H1 (cell line): ENCODE results near the gene ZSWIM6. TPM values are rescaled to one million over a fixed set of nuclear protein-coding genes. Genes with fewer than 3 reads are reported as not detected.

Experiments
- CTCF ChIA-PET: fragments of 300-600 bp; sonication (Branson Sonifier 250); formaldehyde crosslinking; loops from one replicate; lab custom pipeline; 2021; ENCODE audit not compliant: partially characterized antibody; lab: Charles Lee
- POLR2A ChIA-PET: fragments of 300-600 bp; sonication (Branson Sonifier 250); formaldehyde crosslinking; loops from one replicate; lab custom pipeline; 2021; ENCODE audit warnings: inconsistent platforms; ENCODE audit not compliant: partially characterized antibody; lab: Charles Lee
- DNase-seq, 2 experiments: peaks; one replicate each; pipeline versions ENCODE4 v3.0.0 to v3.0.0-alpha.2; 2010 to 2022; ENCODE audit warnings: low spot score in 2 of 2, low read depth in 1 of 2, mixed read lengths in 1 of 2
- FAIRE-seq: peaks from 2 replicates; lab custom pipeline; 2011; peaks lifted over from hg19 to GRCh38; lab: Jason Lieb, UNC
- H2AFZ ChIP-seq: 2 replicates; pipeline ENCODE4 v1.8.1; 2012; ENCODE audit warnings: low read length, inconsistent platforms
- H2AK5ac ChIP-seq: 2 replicates; pipeline ENCODE4 v1.6.1; 2013; ENCODE audit warnings: low read depth, low read length
- H2BK120ac ChIP-seq: replicated peaks from 2 replicates; pipeline ENCODE3; 2013; ENCODE audit warnings: low read depth, low read length, inconsistent platforms
- H2BK12ac ChIP-seq: 2 replicates; pipeline ENCODE4 v1.6.1; 2013; ENCODE audit warnings: low read depth, low read length
- H2BK15ac ChIP-seq: 2 replicates; pipeline ENCODE4 v1.6.1; 2013; ENCODE audit warnings: low read length
- H2BK20ac ChIP-seq: 2 replicates; pipeline ENCODE4 v1.6.1; 2013; ENCODE audit warnings: low read length
- H2BK5ac ChIP-seq: 2 replicates; pipeline ENCODE4 v1.6.1; 2013; ENCODE audit warnings: low read depth, low read length
- H3K14ac ChIP-seq: 2 replicates; pipeline ENCODE4 v1.6.1; 2013; ENCODE audit warnings: inconsistent platforms; ENCODE audit not compliant: insufficient read length
- H3K18ac ChIP-seq: 2 replicates; pipeline ENCODE4 v1.6.1; 2013; ENCODE audit warnings: low read length; ENCODE audit errors: extremely low read depth
- H3K23ac ChIP-seq: 2 replicates; pipeline ENCODE4 v1.6.1; 2013; ENCODE audit warnings: inconsistent platforms; ENCODE audit not compliant: insufficient read length
- H3K23me2 ChIP-seq: 2 replicates; pipeline ENCODE4 v1.6.1; 2013; ENCODE audit warnings: low read depth, low read length
- H3K27ac ChIP-seq: 2 replicates; pipeline ENCODE4 v1.6.1; 2011; ENCODE audit warnings: low read depth, low read length, inconsistent platforms
- H3K27me3 ChIP-seq, 4 experiments: replicated peaks in 1 of 4; 1 replicate in 1 of 4; 2 replicates in 3 of 4; pipeline versions ENCODE4 v1.6.1 to v1.8.1; 2011 to 2013; ENCODE audit warnings: low read length in 3 of 4, mild to moderate bottlenecking in 3 of 4, inconsistent platforms in 2 of 4, mixed read lengths in 2 of 4, moderate library complexity in 1 of 4; ENCODE audit not compliant: control insufficient read depth in 3 of 4, insufficient read depth in 3 of 4; ENCODE audit errors: extremely low read depth in 1 of 4
- H3K36me3 ChIP-seq, 4 experiments: 2 replicates each; pipeline versions ENCODE4 v1.6.1 to v1.8.1; 2011 to 2013; ENCODE audit warnings: mild to moderate bottlenecking in 4 of 4, low read length in 3 of 4, moderate library complexity in 2 of 4, control low read depth in 1 of 4, inconsistent platforms in 1 of 4; ENCODE audit not compliant: insufficient read depth in 4 of 4, control insufficient read depth in 2 of 4
- H3K4ac ChIP-seq: replicated peaks from 2 replicates; pipeline ENCODE3; 2013; ENCODE audit warnings: low read length, low read depth, mixed read lengths, inconsistent platforms; ENCODE audit not compliant: insufficient read length
- H3K4me1 ChIP-seq, 4 experiments: replicated peaks in 1 of 4; 1 replicate in 1 of 4; 2 replicates in 3 of 4; pipeline versions ENCODE4 v1.6.1 to v1.8.1; 2011 to 2013; ENCODE audit warnings: low read length in 3 of 4, inconsistent platforms in 2 of 4, mixed read lengths in 1 of 4; ENCODE audit not compliant: insufficient read depth in 4 of 4, control insufficient read depth in 3 of 4
- H3K4me2 ChIP-seq, 2 experiments: 2 replicates each; pipeline versions ENCODE4 v1.6.1 to v1.8.1; 2011 to 2013; ENCODE audit warnings: low read depth in 2 of 2, low read length in 2 of 2, control low read depth in 1 of 2, inconsistent platforms in 1 of 2, mild to moderate bottlenecking in 1 of 2; ENCODE audit not compliant: insufficient read depth in 1 of 2
- H3K4me3 ChIP-seq, 4 experiments: fragments of 200-600, 300-600 bp in 1 of 4; sonication (generic), shearing (Covaris generic), sonication (Bioruptor Twin) in 1 of 4; 2 replicates each; pipeline versions ENCODE4 v1.5.1 to v1.8.1; 2011 to 2016; ENCODE audit warnings: low read length in 4 of 4, low read depth in 3 of 4, control low read depth in 2 of 4, inconsistent platforms in 2 of 4, mild to moderate bottlenecking in 2 of 4, mixed read lengths in 1 of 4, moderate library complexity in 1 of 4; ENCODE audit not compliant: insufficient read depth in 2 of 4; ENCODE audit errors: extremely low read depth in 1 of 4
- H3K56ac ChIP-seq: replicated peaks from 2 replicates; pipeline ENCODE3; 2013; ENCODE audit warnings: low read depth, mild to moderate bottlenecking, mixed read lengths, low read length, inconsistent platforms; ENCODE audit not compliant: insufficient read length
- H3K79me1 ChIP-seq: 2 replicates; pipeline ENCODE4 v1.6.1; 2013; ENCODE audit warnings: low read depth, low read length, control low read depth
- H3K79me2 ChIP-seq, 2 experiments: 2 replicates each; pipeline versions ENCODE4 v1.6.1 to v1.8.1; 2012 to 2013; ENCODE audit warnings: low read length in 2 of 2, mild to moderate bottlenecking in 2 of 2, inconsistent platforms in 1 of 2; ENCODE audit not compliant: insufficient read depth in 2 of 2, control insufficient read depth in 1 of 2
- H3K9ac ChIP-seq, 4 experiments: replicated peaks in 1 of 4; 1 replicate in 1 of 4; 2 replicates in 3 of 4; pipeline versions ENCODE4 v1.6.1 to v1.8.1; 2011 to 2013; ENCODE audit warnings: low read depth in 3 of 4, low read length in 3 of 4, control low read depth in 2 of 4, mild to moderate bottlenecking in 2 of 4, moderate library complexity in 2 of 4, inconsistent platforms in 1 of 4; ENCODE audit errors: extremely low read depth in 1 of 4
- H3K9me3 ChIP-seq, 2 experiments: 2 replicates each; pipeline versions ENCODE4 v1.6.1 to v1.8.1; 2012 to 2013; ENCODE audit warnings: mild to moderate bottlenecking in 2 of 2, moderate library complexity in 2 of 2, control low read depth in 1 of 2, inconsistent platforms in 1 of 2, low read depth in 1 of 2, low read length in 1 of 2, mixed read lengths in 1 of 2; ENCODE audit not compliant: insufficient read depth in 2 of 2
- H4K20me1 ChIP-seq, 2 experiments: replicated peaks in 1 of 2; 2 replicates each; pipeline versions ENCODE3 to v1.8.1; 2011 to 2013; ENCODE audit warnings: inconsistent platforms in 2 of 2, low read length in 2 of 2, mild to moderate bottlenecking in 1 of 2; ENCODE audit not compliant: insufficient read depth in 2 of 2, control insufficient read depth in 1 of 2
- H4K5ac ChIP-seq: 2 replicates; pipeline ENCODE4 v1.6.1; 2013; ENCODE audit warnings: low read length, low read depth, mixed read lengths, inconsistent platforms; ENCODE audit not compliant: insufficient read length
- H4K8ac ChIP-seq: 2 replicates; pipeline ENCODE4 v1.8.0; 2013; ENCODE audit warnings: mild to moderate bottlenecking, moderate library complexity, low read length, inconsistent platforms; ENCODE audit not compliant: insufficient read depth; ENCODE audit errors: extremely low read depth
- H4K91ac ChIP-seq: replicated peaks from 2 replicates; pipeline ENCODE3; 2013; ENCODE audit warnings: low read length, mixed read lengths, inconsistent platforms; ENCODE audit not compliant: insufficient read length
- BRCA1 ChIP-seq: IDR thresholded peaks from 2 replicates; pipeline ENCODE4 v1.6.1; 2012; ENCODE audit warnings: low read depth, low read length, improper control_type of control experiment
- CTBP2 ChIP-seq: IDR thresholded peaks from 2 replicates; pipeline ENCODE4 v1.7.0; 2011; ENCODE audit warnings: borderline replicate concordance, mild to moderate bottlenecking, moderate library complexity, mixed read lengths, low read length; ENCODE audit not compliant: insufficient read depth, insufficient read length
- JUND ChIP-seq: IDR thresholded peaks from 2 replicates; pipeline ENCODE4 v1.6.1; 2011; ENCODE audit warnings: mild to moderate bottlenecking, improper control_type of control experiment, low read length
- RAD21 ChIP-seq, 2 experiments: IDR thresholded peaks in 1 of 2; conservative IDR thresholded peaks in 1 of 2; 2 replicates each; pipeline ENCODE4 v1.6.1; 2011; ENCODE audit warnings: low read depth in 2 of 2, low read length in 2 of 2, improper control_type of control experiment in 1 of 2, inconsistent platforms in 1 of 2, mild to moderate bottlenecking in 1 of 2, moderate library complexity in 1 of 2
- SAP30 ChIP-seq: fragments of 300-600 bp; sonication (generic); IDR thresholded peaks from 2 replicates; pipeline ENCODE4 v1.7.1; 2012; ENCODE audit warnings: low read length, moderate library complexity, mild to moderate bottlenecking, inconsistent platforms; ENCODE audit not compliant: insufficient read depth, insufficient replicate concordance
- TCF12 ChIP-seq: IDR thresholded peaks from 2 replicates; pipeline ENCODE4 v1.6.1; 2011; ENCODE audit warnings: low read depth, mild to moderate bottlenecking, low read length
- ZNF274 ChIP-seq: IDR thresholded peaks from 2 replicates; pipeline ENCODE4 v1.7.0; 2012; ENCODE audit warnings: low read length, borderline replicate concordance; ENCODE audit errors: extremely low read depth
- WGBS, 2 experiments: shearing (Covaris generic) in 1 of 2; methylation state at CpG; one replicate each; pipeline versions ENCODE4 v1.1.6 to v1.1.7; 2013 to 2015; ENCODE audit warnings: low lambda C conversion rate in 2 of 2, mixed read lengths in 2 of 2, inconsistent platforms in 1 of 2, low coverage in 1 of 2, missing lambda C conversion rate in 1 of 2; ENCODE audit not compliant: insufficient replicate concordance in 2 of 2, insufficient coverage in 1 of 2, insufficient read length in 1 of 2; ENCODE audit errors: extremely low coverage in 1 of 2, missing lambda C conversion rate in 1 of 2; 5-methylcytosine and 5-hydroxymethylcytosine counted together
- polyA plus RNA-seq, 7 experiments: library from polyadenylated mRNA; depleted of rRNA in 3 of 7; stranded (reverse) in 5 of 7; unstranded in 2 of 7; fragments of >200 nt in 5 of 7; fragments of 200-250 nt in 2 of 7; gene quantifications; 1 replicate in 5 of 7; 2 replicates in 1 of 7; 4 replicates in 1 of 7; pipeline versions ENCODE4 v1.2.1 to v1.2.3, GENCODE V29; 2011 to 2013; ENCODE audit warnings: missing spikeins in 2 of 7, mixed read lengths in 2 of 7
- total RNA-seq: library from RNA; stranded (reverse); fragmentation: NEBNext Ultra II Directional; extraction: Animal tissue kit (Norgen Biotek cat#: 25700); gene quantifications from 2 replicates; pipeline ENCODE4 v1.2.1, GENCODE V29; 2021
- TF ChIP-seq, protein P1 (sequence below): IDR thresholded peaks from 2 replicates; pipeline ENCODE4 v1.6.1; 2011; ENCODE audit warnings: low read depth, mild to moderate bottlenecking, low read length; ENCODE audit not compliant: insufficient read depth

The ZSWIM6 gene
- total and polyA plus RNA-seq, 2 of the 8 experiments (the other 6 are each of a cell fraction or from before 2014, with no cell fraction given), result 7.9 to 12.4 TPM

DNA sequence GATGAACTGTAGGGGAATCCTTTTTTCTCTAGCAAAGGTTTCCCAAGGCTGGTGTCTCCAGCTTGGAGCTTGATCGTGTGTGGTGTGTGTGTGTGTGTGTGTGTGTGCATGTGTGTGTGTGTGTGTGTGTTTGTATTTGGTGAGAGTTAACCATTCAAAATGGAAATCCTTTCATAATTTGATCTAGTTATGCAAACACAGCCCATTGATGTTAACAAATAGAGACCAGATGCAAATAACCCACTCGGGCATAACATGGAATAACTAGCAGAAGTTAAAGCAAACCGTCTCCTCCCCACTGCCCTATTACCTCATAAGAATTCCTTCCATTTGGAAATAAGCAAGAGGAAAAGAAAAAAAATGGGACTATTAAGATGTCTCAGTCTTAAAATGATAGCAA, 24.9 kb upstream of the ZSWIM6 start:
- H3K23ac ChIP-seq, result no peak overlapping the region
- H3K4me1 ChIP-seq, result no peaks in the 10 kb centered on the region
- H3K4me3 ChIP-seq, result no peak overlapping the region
- no peak overlapping the region for H2BK12ac ChIP-seq
- H3K27ac ChIP-seq, result no peak overlapping the region
- no peaks in the 10 kb centered on the region for H3K27me3 ChIP-seq
- ChIA-PET POLR2A (interaction anchor here (1.9 kb wide), 1 partner anchor 25 kb away, joined by 3 read pairs; no protein-coding TSS in a partner anchor), CTCF (interaction anchor here (0.6 to 1.1 kb wide), 3 partner anchors 29 to 1948 kb away, joined by 3 read pairs; no protein-coding TSS in a partner anchor)
- no peaks in the 10 kb centered on the region for H3K36me3 ChIP-seq
- H3K14ac ChIP-seq, result no peak overlapping the region
- H2AFZ ChIP-seq, result no peak overlapping the region
- no peak overlapping the region for H3K4me2 ChIP-seq
- H3K18ac ChIP-seq, result no peak overlapping the region
- H3K9me3 ChIP-seq, result no peaks in the 10 kb centered on the region
- no peaks in the 10 kb centered on the region for H3K79me2 ChIP-seq
- no peak overlapping the region for H2BK5ac ChIP-seq
- no peak overlapping the region for H2BK15ac ChIP-seq
- H3K23me2 ChIP-seq, result no peaks in the 10 kb centered on the region
- no peak for FAIRE-seq
- H2BK120ac ChIP-seq, result no peak overlapping the region
- H2AK5ac ChIP-seq, result no peak overlapping the region
- no peak for DNase-seq
- 82% methylated on average over 3 of the region's 3 CpGs; no CpG with 5 or more reads in 1 of the 2 experiments for WGBS, 2 experiments
- no peaks in the 10 kb centered on the region for H3K79me1 ChIP-seq
- H4K8ac ChIP-seq, result no peak overlapping the region
- no peak overlapping the region for H3K4ac ChIP-seq
- no peak overlapping the region for H4K91ac ChIP-seq
- H2BK20ac ChIP-seq, result no peak overlapping the region
- H3K9ac ChIP-seq, result no peak overlapping the region
- H4K5ac ChIP-seq, result no peak overlapping the region
- H3K56ac ChIP-seq, result no peak overlapping the region
- H4K20me1 ChIP-seq, result no peaks in the 10 kb centered on the region
- TF ChIP-seq RAD21 (IDR thresholded peaks at IDR 0.05 in 1 of 2, conservative IDR thresholded peaks at IDR 0.05 in 1 of 2; ENCODE audit: low read depth in 2 of 2, low read length in 2 of 2) (no peak), JUND (no peak), BRCA1 (no peak), ZNF274 (no peak), SAP30 (no peak), TCF12 (no peak), CTBP2 (no peak)
- TF ChIP-seq, protein P1, sequence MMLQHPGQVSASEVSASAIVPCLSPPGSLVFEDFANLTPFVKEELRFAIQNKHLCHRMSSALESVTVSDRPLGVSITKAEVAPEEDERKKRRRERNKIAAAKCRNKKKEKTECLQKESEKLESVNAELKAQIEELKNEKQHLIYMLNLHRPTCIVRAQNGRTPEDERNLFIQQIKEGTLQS, result no peak
